HG02885 (cell line): Measurements from ENCODE around the gene CGB2.
"Not testable (repeated sequence)": the region's sequence is repeated elsewhere in the genome, so short reads cannot be mapped to it uniquely, and the experiment has no call there.

Source experiments
- ATAC-seq: cut with Tn5 transposase; IDR thresholded peaks from one replicate; pipeline ENCODE4 v1.9.1; 2021; ENCODE audit warnings: mild to moderate bottlenecking; ENCODE audit not compliant: unreplicated experiment, poor library complexity

CGB2 gene

DNA sequence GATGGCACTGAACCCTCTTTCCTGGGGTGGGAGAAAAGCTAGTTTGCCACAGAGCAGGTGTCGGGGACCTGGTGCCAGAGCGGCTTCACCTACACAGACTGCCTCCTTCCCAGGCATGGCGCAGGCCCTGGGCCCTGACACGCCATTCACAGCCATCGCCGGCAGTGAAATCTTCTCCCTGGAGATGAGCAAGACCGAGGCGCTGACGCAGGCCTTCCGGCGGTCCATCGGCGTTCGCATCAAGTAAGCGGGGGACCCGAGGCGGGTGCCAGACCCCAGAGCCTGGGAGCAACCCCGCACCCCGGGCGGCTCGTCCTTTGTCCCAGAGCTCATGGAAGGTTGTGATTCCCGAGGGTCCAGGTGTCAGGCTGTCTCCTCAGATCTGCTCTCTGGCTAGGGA lies 24.8 kb upstream of the CGB2 start:
- ATAC-seq: no peak

DNA sequence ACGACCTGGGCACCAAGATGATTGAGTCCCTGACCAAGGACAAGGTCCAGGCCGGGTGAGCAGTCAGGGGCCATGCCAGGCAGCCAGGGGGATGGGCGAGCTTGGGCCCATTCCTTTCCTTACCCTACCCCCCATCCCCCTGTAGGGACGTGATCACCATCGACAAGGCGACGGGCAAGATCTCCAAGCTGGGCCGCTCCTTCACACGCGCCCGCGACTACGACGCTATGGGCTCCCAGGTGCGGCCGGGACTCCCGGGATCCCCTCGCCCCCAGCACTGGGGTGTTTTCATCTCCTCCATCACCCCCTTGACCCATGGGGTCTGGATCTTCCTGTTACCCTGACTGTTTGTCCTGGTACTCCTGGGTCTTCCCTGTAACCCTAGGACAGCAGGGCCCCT lies 21.9 kb upstream of the CGB2 start:
- no peak for ATAC-seq

DNA sequence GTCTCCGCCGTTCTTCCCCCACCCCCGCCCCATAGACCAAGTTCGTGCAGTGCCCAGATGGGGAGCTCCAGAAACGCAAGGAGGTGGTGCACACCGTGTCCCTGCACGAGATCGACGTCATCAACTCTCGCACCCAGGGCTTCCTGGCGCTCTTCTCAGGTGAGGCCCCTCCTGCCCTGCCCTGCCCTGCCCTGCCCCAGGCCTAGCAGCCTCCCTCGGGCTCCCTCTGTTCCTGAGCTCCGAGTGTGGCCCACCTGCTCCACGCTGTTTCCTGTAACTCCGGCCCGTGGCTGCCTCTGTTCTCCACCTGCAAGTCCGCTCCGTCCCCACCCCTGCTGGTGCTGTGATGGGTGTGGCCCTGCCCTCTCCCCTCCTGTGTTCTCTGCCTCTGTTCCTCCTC lies 21.2 kb upstream of the CGB2 start:
- ATAC-seq: no peak

DNA sequence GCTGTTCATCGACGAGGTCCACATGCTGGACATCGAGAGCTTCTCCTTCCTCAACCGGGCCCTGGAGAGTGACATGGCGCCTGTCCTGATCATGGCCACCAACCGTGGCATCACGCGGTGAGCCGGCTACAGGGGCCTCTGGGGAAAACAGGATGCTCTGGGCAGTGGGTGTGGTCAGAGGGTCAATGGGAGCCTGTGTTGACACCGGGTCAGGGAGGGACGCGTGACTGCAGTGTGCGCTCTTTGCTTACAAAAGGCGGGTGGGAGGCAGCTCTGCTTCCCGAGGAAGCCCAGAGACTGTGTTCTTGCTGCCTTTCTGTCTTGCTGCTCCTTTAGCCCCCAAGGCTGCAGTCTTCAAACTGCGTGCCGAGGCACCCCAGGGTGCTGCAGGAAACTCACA lies 20.5 kb upstream of the CGB2 start:
- ATAC-seq: no peak

DNA sequence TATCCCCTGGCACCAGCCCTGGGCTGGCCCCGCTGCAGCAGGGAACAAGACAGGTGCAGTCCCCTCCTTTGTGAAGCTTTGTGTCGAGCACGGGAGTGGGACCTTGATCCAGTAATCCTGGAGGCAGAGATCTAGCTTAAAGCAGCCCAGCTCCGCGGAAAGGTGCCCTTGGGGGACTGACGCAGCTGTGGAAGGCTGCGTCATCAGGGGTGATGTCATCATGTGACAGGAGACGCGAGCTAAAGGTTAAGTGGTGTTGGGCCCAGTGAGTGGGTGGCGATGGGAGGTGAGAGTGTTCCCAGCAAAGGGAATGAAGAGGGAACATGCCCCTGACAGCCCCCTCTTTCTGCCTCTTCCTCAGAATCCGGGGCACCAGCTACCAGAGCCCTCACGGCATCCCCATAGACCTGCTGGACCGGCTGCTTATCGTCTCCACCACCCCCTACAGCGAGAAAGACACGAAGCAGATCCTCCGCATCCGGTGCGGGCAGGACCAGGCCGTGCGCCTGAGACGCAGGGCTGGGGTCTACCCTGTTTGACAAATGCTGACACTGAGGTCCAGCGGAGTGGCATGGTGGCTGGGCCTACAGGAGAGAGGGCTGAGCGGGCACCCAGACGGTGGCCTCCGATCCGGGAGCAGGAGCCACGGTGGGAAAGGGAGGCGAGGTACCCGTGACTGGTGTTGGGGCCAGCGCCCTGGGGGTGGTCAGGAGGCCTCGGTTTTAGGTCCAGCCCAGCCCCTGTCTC lies 17.4 kb upstream of the CGB2 start:
- ATAC-seq: no peak

DNA sequence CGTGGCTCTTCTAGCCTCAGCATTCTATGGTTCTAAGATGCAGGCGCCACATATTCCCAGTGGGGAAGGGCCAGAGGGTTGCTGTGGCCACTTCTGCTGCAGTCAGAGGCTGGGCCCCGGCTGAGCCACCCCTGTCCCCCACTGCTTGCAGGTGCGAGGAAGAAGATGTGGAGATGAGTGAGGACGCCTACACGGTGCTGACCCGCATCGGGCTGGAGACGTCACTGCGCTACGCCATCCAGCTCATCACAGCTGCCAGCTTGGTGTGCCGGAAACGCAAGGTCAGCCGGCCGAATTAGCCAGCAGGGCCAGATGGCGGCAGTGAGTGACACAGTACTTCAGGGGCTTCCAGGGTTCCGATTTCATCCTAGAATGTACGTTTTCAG lies 16.8 kb upstream of the CGB2 start:
- ATAC-seq: no peak

DNA sequence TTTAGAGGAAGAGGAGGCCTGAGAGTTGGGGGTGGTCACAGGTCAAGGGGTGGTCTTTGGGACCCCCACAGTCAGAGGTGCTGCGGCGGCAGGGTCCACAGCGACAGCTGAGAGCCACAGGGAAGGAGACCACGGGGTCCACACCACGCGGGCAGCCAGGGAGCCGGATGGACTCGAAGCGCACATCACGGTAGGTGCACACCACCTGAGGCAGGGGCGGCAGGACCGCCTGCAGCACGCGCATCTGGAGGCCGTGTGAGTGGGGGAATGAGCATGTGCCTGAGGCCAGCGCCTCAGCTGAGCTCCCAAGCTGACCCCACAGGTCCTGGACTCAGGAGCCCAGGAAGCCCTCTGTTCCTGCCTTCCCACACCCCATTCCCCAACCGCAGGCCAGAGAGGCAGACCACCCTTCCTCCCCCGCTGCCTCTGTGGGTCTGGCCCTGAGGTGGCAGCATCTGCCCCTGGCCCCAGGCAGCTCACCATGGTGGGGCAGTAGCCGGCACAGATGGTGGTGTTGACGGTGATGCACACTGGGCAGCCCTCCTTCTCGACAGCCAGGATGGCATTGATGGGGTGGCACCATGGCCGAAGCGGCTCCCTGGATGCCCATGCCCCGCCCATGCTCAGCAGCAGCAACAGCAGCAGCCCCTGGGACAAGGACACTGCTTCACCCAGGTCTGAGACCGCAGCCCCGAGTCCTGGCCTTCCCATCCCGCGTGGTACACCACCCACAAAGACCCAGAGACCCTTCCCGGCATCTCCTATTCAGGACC lies 15.4 kb upstream of the CGB2 start:
- no peak for ATAC-seq

DNA sequence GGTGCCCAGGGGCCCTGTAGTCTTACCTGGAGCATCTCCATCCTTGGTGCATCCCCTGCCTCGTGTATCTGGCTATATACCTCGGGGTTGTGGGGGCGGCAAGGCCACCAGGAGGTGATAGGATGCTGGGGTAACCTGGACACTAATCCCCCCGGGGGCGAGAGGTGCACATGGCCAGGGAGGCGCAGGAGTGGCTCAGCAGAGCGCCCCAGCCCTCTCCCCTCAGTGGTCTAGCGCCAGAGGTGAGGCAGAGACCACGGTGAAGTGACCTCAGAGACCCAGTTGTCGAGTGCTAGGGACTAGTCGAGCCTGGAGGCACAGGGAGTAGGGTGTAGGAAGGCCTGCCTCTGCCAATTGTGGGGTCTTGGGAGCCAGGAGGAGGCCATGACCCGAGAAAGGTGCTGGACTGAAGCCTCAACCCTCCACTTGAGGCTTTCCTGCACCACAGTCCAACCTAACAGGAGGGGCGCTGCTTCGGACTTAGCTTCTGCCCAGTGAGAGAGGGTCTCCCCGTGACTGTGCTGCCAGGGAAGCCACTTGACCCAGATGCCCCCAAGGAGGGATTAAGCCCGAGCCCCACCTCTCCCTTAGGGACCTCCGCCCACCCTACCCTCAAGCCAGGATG lies 14.5 kb upstream of the CGB2 start, which contains the start of gene LHB:
LHB (minus strand) TSS at position 51 of the 625 bp plus-strand sequence; CDS start at position 41, 10 bp downstream.
- no peak for ATAC-seq

DNA sequence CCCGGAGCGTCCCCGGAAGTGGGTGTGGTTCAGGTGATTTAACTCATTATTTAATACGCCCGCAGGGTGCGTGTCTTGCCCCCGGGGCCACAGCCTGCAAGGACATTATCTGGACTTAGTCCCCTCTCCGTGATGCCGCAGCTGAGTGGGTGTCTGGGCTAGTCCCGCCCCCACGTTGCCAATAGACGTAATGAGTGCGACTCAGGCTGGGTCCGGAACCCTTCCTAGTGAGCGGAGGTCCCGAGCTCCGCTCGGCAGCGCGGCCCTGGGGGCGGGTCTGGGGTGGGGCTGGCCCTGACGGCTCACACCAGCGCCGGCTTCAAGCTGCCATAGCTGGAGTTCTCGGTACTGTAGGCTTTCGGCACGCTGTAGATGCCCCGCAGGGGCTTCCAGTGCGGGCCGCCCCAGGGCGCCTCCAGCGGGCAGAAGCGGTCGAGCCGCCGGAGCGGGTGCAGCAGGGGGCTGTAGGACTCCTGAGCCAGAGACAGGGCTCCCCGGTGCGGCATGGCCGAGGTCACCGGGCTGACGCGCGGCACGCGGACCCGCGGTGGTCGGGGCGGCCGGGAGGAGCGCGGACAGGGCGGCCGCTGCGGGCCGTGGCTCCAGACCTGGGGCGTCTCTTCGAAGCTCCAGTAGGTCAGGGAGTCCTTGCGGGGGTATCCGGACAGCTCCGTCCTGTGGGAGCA lies 13.9 kb upstream of the CGB2 start:
- no peak for ATAC-seq

DNA sequence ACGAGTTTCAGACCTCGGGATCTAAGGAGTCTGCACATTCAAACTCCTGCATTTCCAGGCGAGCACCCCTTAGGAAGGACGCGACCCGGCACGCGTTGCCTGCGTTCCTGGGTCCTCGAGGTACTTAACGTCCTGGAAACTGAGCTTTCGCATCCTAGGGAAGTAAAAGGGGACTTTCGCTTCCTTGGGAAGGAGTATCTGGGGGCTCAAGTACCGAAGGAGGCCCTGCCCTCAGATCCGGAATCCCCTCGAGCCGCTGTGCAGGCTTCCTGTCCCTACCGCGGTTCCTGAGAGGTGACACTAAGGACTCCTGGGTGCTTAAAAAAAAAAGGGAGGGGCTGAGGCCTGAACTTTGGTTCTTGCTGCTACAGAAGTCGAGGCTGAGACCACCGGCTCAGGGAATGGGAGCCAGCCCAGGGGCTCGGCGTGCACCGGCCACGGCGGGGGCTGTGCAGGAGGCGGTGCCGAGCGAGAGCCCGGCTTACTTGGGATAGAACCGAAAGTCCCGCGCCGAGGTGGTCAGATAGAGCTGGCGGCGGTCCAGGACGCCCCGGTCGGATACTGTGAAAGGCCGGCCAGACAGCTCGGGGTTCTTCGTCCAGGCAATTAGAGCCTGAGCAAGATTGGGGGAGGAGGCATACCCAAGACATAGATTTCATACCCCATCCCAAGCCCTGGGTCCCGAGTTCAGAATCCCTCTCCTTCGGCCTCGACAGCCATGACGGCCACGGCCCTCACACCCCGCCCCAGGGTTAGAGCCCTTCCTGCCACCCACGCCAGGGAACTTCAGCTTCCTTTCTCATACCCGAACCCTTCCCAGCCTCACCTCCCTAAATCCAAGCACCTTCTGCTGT lies 13.1 kb upstream of the CGB2 start:
- ATAC-seq: not testable (repeated sequence)

DNA sequence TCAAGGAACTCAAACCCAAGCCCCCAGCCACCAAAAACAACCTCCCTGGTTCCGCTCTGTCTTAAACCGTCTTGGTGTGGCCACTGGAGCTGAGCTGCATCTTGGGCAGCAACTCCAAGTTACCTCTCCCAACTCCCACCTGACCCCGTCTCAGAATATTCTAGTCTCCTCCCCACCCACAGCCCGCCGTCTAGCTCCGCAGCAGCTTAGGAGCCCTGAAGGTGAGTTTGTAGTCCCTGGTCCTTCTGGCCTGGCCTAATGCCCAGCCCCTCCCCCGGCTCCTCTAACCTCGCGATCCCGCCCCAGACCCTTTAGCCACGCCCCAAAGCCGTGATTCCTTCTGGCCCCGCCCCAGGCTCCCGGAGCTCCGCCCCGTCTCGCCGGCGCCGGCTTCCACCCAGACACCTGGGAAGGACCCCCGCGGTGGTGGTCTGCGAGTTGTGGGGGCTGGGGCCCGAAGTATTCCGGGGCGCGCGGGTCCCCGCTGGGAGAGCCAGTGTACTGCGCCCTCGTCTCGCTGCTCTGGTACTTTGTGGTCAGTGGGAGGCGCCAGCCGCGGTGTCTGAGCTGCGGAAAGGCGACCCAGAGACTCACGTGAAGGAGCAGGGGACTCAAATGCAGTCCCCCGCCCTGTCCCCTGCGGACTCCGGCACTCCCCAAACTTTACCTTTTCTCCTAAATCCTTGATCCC lies 12.3 kb upstream of the CGB2 start:
- no peak for ATAC-seq

DNA sequence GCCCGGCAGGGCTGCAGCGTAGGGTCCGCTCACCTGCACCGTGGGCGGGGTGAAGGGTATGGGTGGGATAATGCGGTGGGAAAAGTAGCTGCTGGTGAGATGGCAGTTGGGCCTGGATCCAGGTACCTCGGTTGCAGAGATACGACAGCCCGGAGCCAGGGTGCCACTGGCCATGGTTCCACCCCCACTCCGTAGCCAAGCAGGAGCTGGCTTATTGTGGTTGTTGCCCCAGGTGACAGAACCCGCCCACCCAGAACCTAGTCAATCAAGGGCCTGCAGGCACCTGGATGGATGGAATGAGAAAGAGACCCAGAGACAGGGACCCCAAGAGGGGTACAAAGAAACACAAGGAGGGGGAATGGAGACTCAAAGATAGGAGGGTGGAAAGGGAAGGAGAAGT lies 11.3 kb upstream of the CGB2 start:
- no peak for ATAC-seq

DNA sequence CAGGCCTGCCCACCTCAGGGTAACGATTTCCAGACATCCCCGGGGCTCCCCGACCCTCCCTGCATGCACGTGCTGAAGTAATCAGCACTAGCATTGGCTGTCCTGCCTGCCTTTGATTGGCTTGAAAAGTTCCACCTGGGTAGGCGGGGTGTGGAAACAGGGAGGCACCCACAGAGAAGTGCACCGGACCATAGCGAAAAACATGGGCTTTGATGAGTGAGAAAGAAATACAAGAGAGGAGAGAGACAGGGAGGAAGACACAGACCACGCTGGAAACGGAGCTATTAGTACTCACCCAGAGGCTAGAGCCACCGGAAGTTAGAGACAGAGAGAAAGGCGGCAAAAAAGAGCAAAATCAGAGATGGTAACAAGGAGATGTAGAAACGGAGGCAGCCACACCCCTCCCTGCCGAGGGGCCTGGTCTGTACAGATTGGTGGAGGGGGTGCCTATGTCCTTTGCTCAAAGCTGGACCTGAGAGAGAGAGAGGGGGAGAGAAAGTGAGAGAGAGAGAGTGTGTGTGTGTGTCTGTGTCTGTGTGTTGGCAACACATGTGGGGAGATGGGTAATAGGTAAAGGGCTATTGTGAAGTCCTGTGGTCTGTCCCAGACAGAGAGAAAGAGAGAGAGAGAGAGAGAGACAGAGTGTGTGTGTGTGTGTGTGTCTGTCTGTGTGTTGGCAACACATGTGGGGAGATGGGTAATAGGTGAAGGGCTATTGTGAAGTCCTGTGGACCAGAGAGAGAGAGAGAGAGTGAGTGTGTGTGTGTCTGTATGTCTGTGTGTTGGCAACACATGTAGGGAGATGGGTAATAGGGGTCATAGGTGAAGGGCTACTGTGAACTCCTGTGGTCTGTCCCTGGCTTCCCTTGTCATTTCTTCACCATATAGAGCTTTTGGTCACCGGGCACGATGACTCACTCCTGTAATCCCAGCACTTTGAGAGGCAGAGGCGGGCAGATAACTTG lies 10.5 kb upstream of the CGB2 start:
- no peak for ATAC-seq

DNA sequence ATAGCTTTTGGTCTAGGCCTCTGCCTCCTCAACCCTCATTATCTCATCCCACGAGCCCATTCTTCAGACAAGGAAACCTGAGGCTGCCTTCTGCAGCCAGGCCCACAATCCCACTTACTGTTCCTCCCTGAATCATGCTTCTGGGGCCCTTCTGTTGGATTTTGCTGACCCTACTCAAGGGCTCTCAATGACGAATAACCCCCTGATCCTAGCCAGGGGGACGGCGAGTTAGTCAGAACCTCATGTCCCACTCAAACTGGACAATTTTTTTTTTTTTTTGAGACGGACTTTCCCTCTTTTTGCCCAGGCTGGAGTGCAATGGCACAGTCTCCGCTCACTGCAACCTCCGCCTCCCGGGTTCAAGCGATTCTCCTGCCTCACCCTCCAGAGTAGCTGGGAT lies 9.6 kb upstream of the CGB2 start:
- no peak for ATAC-seq

DNA sequence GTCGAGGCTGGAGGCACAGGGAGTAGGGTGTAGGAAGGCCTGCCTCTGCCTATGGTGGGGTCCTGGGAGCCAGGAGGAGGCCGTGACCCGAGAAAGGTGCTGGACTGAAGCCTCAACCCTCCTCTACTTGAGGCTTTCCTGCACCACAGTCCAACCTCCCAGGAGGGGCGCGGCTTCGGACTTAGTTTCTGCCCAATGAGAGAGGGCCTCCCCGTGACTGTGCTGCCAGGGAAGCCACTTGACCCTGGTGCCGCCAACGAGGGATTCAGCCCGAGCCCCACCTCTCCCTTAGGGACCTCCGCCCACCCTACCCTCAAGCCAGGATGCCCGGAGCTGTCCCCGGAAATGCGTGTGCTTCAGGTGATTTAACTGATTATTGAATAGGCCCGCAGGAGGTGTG lies 7.5 kb upstream of the CGB2 start, which contains the start of gene CGB3:
CGB3 (minus strand) TSS at position 101 of the 400 bp plus-strand sequence. CDS start 362 bp downstream, outside the sequence.
- not testable (repeated sequence) for ATAC-seq

DNA sequence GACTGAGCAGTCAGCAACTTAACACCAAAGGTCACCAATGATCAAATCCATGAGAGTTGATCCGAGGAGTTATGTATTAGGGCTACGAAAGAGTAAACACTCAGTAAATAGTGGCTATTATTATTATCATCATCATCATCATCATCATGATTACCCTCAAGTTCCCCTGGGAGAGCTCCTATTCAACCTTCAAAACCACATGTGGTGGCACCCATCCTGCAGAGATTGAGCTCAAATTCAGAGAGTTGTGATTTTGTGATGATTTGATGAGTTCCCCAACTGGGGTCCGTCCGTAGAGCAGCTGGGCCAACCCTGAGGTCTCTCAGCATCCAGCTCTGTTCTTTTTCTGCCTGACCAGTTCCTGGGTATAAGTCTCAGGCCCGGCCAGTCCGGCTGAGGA lies 6.6 kb upstream of the CGB2 start:
- ATAC-seq: not testable (repeated sequence)

DNA sequence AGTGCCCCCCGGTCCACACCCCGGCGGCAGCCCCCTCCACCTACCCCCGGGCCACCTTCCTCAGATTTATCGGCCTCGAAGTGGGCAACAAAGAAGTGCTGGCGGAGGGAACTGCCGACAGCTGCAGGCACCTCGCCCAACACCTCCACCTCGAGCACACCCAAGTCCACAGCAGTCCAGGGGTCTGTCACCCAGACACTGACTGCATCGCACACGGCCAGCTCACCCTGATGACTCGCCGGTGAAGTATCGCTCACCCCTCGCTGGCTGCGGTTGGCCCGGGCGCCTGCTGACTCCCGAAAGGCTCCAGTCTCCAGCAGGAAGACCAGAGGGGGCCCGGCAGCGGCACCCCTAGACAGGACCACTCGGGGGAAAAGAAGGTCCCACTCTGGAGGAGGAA lies 6.1 kb upstream of the CGB2 start:
- ATAC-seq: not testable (repeated sequence)

DNA sequence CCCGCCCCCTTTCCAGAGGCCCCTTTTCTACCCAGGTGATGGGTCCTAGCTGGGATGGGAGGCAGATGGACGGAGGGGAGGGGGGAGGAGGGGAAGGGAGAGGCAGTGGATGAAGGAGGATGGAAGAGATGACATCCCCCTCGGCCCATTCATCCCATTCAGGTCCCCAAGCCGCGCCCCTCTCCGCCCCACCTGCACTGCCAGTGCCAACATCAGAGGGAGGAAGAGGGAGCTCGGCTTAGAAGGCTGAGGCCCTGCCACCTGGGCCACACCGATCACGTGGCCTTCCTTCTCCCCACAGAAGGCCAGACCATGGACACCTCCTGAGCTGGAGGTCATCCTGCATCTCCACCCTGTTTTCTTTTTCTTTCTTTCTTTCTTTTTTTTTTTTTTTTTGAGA lies 3.0 kb upstream of the CGB2 start:
- ATAC-seq: not testable (repeated sequence)
